GM13976 (cell line): Measurements from ENCODE around the gene EDRF1.

Experiments used
- DNase-seq: peaks from one replicate; pipeline ENCODE4 v3.0.0; 2012; ENCODE audit warnings: low spot score
- CTCF ChIP-seq: IDR thresholded peaks from 2 replicates; pipeline ENCODE4 v1.5.1; 2012; ENCODE audit warnings: borderline replicate concordance, mild to moderate bottlenecking; ENCODE audit not compliant: insufficient read depth; ENCODE audit errors: extremely low read depth, missing control alignments, control extremely low read depth
- in situ Hi-C: fragments of 300-500 bp; cut with MboI; formaldehyde crosslinking; loops from one replicate; pipeline ENCODE4 v1.12.0; 2022; ENCODE audit warnings: low sequenced_read_pairs, mixed read lengths, inconsistent platforms; ENCODE audit not compliant: unreplicated experiment

Gene EDRF1

DNA sequence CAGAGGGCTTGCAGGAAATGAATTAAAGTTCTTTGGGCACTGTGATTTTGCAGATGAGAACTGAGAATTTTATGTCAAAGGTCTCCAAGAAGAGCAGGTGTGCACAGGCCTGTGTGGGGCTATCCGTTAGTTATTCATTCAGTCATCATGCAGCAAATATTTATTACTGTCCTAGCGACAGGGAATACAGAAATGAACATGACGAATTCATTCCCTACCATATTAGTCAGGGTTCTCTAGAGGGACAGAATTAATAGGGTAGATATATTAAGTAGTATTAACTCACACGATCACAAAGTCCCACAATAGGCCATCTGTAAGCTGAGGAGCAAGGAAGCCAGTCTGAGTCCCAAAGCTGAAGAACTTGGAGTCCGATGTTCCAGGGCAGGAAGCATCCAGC lies 59.0 kb downstream of the EDRF1 start:
- DNase-seq: no peak
- in situ Hi-C loops: no loop called here
- TF ChIP-seq CTCF: no peak

DNA sequence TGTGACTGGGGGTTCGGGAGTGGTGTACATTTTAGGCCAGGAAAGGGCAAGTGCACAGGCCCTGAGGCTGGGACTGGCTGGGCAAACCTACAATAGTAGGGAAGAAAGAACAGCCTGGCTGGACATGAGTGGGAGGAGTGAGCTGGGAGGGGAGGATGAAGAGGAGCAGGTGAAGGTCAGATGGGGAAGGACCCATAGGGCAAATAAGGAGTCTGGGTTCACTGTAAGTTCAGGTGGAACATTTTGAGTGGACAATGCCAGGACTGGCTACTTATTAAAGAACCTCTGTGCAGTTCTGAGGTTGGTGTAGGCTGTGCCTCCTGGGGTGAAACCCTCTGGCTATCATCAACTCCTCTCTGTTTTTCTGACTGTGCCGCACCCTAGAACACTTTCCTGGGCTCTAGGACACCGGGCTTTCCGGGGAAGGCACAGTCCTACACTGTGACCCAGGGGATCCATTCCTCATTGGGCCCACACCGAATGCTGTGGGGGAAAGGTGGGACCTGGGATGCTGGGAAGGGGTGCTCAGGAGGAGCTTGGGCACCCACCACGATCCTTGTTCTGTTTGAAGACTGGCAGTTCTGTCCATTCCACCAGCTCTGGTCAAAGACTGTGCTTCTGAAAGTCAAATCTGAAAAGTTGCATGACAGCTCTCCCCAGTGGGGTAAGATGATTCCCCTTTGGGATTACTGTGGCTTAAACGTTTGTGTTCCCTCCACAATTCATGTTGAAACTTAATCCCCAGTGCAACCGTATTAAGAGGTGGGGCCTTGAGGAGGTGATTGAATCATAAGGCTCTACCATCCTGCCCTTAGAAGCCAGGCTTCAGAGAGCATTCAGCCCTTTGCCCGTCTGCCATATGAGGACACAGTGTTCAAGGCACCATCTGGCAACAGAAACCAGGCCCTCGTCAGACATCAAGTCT lies 60.2 kb downstream of the EDRF1 start:
- no peak for TF ChIP-seq CTCF
- no peak for DNase-seq
- in situ Hi-C loops: no loop called here

DNA sequence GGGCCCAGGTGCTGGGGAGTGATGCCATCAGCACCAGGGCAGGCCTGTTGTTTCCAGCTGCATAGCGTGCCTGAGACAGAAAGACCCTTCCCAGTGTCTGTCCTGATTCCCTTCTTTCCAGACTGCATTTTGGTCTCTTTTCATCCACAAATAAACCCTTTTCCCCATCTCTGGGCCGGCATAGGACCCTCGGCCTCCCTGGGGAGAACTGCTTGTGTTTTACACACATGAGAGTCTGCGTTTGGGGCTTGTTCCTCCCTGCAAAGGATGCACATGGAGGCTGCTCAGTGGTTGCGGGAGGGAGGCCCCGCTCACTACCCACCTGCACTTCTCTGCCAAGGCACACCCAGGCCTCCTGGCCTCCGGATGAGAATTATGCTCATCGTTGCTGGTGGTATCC lies 61.9 kb downstream of the EDRF1 start:
- TF ChIP-seq CTCF: no peak
- no peak for DNase-seq
- in situ Hi-C loops: no loop called here

- TF ChIP-seq CTCF: no peak
- in situ Hi-C loops: no loop called here
Observed at GRCh38 chr10:125782054-125782453, 62.5 kb downstream of the EDRF1 start.

GRCh38 chr10:125782616-125783015 lies 63.1 kb downstream of the EDRF1 start:
- no peak for TF ChIP-seq CTCF
- in situ Hi-C loops: no loop called here

More at GRCh38 chr10:125782054-125782453, 62.5 kb downstream of the EDRF1 start:
- DNase-seq: no peak

GRCh38 chr10:125783408-125783807 lies 63.9 kb downstream of the EDRF1 start:
- no peak for DNase-seq
- in situ Hi-C loops: no loop called here
- no peak for TF ChIP-seq CTCF

More at GRCh38 chr10:125782616-125783015, 63.1 kb downstream of the EDRF1 start:
- DNase-seq: no peak
